GM21367 (cell line): ENCODE measurements around the gene ZSCAN32.

Experiments
- ATAC-seq: cut with Tn5 transposase; IDR thresholded peaks from one replicate; pipeline ENCODE4 v1.9.1; 2021; ENCODE audit not compliant: unreplicated experiment

The ZSCAN32 gene

GRCh38 chr16:3400779-3401688 is at the start of gene ZSCAN32, which contains the start of gene ZNF174:
Gene ZSCAN32 (minus strand): TSS chr16:3401004. CDS start chr16:3397557, 3,447 bp downstream.
Gene ZNF174 (plus strand): TSS chr16:3401215. CDS start chr16:3402005, 790 bp downstream.
- ATAC-seq, result peak; percentile 91

- no peak for ATAC-seq
Measured at GRCh38 chr16:3444032-3444388, 43.2 kb upstream of the ZSCAN32 start.

GRCh38 chr16:3443108-3444031 is 42.6 kb upstream of the ZSCAN32 start, which contains the start of the genes NAA60 and ZNF597:
Gene NAA60 (plus strand): TSS chr16:3443680. CDS start chr16:3476228, 32,548 bp downstream.
Gene ZNF597 (minus strand): TSS chr16:3443504. CDS start chr16:3443153, 351 bp downstream.
- ATAC-seq, result peak; percentile 58

GRCh38 chr16:3439637-3440036 is 38.8 kb upstream of the ZSCAN32 start:
- no peak for ATAC-seq

- ATAC-seq, result no peak
Measured at GRCh38 chr16:3434373-3434772, 33.6 kb upstream of the ZSCAN32 start.

GRCh38 chr16:3431779-3432219 is 31.0 kb upstream of the ZSCAN32 start:
- ATAC-seq, result no peak

GRCh38 chr16:3413730-3414379 is 13.1 kb upstream of the ZSCAN32 start:
- no peak for ATAC-seq

GRCh38 chr16:3408561-3409197 is 7.9 kb upstream of the ZSCAN32 start:
- no peak for ATAC-seq

- ATAC-seq, result no peak
Measured at GRCh38 chr16:3401719-3402397, 1.1 kb upstream of the ZSCAN32 start.

- no peak for ATAC-seq
Measured at GRCh38 chr16:3400446-3400778, 392 bp downstream of the ZSCAN32 start.

- ATAC-seq, result no peak
Measured at GRCh38 chr16:3389663-3390338, 11.0 kb downstream of the ZSCAN32 start.

- no peak for ATAC-seq
Measured at GRCh38 chr16:3388325-3388724, 12.5 kb downstream of the ZSCAN32 start.

- no peak for ATAC-seq
Measured at GRCh38 chr16:3383045-3383448, 17.8 kb downstream of the ZSCAN32 start.

GRCh38 chr16:3377917-3378316 is 22.9 kb downstream of the ZSCAN32 start:
- no peak for ATAC-seq

- ATAC-seq, result no peak
Measured at GRCh38 chr16:3375680-3376079, 25.1 kb downstream of the ZSCAN32 start.

GRCh38 chr16:3369073-3369472 is 31.7 kb downstream of the ZSCAN32 start:
- no peak for ATAC-seq

- ATAC-seq, result no peak
Measured at GRCh38 chr16:3364774-3365427, 35.9 kb downstream of the ZSCAN32 start.

GRCh38 chr16:3363793-3364192 is 37.0 kb downstream of the ZSCAN32 start:
- ATAC-seq, result no peak

GRCh38 chr16:3362931-3363330 is 37.9 kb downstream of the ZSCAN32 start:
- no peak for ATAC-seq
